NCI-H187 treated with DMSO at 0.1 percent for 48 hours (cell line): ENCODE results near the gene TRIM37.
"Not testable (repeated sequence)": the region's sequence is repeated elsewhere in the genome, so short reads cannot be mapped to it uniquely, and the experiment has no call there.

Experiments used
- DNase-seq: peaks from one replicate; lab custom pipeline; 2025; lab: John Stamatoyannopoulos, UW

Gene TRIM37

DNA sequence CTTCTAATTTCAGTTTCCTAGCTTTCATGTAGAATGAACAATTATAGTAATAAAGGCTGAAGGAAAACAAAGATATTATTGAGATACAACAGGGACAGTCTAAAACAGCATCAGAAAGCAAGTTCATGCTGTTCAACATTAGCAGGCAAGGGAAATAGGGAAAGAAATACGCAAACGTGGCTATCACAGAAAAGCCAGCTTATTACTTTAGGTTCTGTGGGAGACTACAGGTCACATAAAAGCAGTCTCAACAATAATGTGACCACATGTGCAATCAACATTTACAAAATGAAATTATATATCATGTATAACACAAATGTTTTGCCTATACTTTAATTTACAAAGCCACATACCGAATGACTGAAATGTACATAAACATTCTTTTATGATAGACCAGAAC is 4.9 kb upstream of the TRIM37 start:
- no peak for DNase-seq

DNA sequence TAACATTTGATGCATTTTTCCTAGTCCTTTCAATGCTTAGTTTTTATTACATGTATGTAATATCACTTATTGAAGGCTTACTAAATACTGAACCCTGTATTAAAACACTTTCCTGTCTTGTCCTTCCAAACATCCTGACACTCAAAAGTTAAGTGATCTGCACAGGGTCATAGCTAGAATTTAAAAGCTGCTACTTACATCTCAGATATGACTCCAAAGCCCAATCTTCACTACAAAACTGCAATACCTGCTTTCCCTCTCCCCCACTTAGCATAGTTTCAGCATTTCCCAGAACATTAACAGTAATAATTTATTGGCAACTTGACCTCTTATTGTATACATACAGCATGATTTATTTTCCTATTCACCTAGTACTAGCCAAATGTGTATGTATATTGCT is 4.3 kb upstream of the TRIM37 start:
- no peak for DNase-seq

DNA sequence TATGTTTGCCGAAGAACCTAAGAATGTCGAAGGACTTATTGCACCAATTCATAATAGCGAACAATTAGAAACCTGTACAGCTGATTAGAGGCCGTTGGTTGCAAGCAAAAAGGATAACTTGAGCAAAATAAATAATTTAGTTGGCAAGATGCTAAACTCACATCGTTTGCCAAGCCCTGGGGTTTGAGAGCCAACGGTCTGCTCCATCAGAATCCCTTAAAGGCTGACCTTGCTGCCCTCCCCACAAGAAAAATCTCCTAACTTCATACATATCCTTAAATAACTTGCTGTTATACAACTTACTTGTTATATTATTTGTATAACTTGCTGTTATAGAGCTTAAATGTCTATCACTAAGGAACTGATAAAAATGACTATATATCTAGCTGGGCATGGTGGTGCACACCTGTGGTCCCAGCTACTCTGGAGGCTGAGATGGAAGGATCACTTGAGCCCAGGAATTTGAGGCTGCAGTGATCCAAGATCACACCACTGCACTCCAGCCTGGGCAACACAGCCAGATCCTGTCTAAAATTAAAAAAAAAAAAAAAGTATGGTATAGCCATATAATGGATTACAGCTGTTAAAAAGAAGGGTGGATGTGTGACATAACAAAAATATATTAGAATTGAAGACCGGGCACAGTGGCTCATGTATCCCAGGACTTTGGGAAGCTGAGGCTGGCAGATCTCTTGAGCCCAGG is 1.9 kb upstream of the TRIM37 start:
- DNase-seq: no peak

DNA sequence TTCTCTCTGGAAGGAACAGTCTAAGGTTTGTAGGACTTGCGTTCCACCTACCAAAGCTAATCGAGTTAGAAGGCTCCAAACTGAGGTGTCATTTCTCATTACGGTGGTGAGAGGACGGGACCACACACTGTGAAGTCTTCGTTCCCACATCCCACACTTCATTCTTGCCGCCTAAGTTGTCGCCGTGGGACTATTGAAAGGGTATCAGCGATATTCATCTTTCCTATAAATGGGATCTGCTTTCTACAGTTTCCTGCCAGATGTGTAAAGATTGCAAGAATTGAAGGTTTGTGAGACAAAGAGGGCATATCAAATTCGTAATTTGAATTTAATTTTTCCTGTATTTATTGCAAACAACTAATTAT is 608 bp upstream of the TRIM37 start:
- no peak for DNase-seq

DNA sequence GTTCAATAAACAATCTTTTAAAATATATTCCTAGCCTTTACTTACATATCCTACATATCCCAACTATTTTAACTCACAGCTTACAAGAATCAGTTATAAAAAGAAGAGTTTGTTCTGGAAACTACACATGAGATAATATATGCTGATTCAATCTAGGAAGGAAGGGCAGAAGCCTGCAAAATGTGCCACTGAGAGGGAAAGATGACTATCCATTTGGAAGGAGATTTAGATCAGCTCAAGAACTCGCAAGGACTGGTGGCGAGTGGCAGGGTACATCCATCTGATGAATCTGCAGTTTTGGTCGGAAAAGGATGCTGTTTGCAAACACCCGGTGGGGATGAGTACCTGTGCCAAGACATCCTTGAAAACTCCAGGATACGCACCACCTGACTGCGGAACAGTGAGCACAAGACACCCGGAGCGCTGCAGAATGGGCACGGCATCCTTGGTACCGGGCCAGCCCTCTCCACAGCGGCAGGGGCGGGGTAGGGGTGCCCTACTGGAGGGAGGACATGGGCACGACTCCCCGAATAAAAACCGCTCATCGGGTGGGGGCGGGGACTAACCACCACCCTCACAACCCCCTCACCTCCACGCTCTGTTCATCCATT is 723 bp downstream of the TRIM37 start:
- no peak for DNase-seq

DNA sequence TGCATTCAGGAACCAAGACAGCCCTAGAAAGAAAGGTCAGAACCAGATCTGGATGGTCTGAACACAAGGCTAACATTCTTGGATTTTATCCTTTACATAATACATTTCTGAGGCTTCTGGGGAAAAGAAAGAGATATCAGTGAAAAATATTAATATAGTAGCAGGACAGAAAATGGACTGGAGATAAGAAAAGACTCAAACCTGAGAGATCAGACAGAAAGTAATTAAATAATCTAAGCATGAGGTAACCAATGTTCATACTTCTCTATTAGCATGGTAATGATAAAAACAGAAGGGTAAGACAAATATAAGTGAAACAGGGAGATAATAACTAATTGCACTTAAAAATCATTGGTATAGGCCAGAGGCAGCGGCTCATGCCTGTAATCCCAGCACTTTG is 5.5 kb downstream of the TRIM37 start:
- DNase-seq: no peak

DNA sequence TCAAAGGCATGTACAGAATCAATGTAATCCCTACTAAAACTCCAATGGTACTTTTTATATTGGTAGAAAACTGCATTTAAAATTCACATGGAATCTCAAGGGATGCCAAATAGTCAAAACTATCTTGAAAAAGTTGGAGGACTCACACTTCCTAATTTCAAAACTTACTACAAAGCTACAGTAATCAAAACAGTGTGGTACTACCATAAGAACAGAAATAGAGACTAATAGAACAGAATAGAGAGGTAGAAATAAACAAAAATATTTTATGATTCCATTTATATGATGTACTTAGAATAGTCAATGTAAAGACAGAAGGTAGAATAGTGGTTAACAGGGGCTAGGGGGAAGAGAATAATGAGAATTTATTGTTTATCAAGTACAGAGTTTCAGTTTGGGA is 8.8 kb downstream of the TRIM37 start:
- DNase-seq: no peak

DNA sequence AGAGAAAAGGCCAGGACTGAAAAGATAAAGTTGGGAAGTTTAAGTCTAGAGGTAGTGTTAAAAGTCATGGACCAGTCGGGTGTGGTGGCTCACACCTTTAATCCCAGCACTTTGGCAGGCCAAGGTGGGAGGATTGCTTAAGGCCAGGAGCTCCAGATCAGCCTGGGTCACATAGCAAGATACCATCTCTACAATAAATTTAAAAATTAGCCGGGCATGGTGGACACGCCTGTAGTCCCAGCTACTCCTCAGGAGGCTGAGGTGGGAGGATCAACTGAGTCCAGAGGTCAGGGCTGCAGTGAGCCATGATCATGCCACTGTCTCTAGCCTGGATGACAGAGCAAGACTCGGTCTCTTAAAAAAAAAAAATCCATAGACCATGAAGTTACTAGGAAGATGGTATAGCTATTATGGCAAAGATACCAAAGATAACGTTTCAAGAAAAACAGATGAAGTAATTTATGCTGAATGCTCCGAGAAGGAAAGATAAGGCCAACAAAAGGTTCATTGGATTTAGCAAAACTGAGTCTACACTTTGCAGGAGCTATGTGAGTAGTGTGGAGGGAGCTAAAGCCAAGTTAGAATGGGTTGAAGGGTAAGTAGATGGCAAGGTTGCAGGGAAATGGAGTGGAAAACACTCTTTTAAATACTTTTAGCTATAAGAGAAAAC is 11.7 kb downstream of the TRIM37 start:
- DNase-seq: no peak

DNA sequence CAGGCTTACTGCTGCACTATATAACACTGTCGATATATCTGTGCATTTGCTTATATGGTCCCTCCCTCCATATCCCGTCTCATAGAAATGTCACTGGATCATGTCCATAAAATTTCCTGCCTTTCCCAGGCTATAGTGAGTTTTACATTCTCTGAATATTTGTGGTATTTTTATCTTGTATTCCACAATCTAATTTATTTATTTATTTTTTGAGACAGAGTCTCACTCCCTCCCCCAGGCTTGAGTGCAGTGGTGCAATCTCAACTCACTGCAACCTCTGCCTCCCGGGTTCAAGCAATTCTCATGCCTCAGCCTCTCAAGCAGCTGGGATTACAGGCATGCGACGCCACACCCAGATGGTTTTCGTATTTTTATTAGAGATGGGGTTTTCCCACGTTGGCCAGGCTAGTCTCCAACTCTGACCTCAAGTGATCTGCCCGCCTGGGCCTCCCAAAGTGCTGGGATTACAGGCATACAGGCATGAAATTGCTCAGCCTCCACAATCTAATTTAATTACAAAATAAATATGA is 12.9 kb downstream of the TRIM37 start:
- no peak for DNase-seq

DNA sequence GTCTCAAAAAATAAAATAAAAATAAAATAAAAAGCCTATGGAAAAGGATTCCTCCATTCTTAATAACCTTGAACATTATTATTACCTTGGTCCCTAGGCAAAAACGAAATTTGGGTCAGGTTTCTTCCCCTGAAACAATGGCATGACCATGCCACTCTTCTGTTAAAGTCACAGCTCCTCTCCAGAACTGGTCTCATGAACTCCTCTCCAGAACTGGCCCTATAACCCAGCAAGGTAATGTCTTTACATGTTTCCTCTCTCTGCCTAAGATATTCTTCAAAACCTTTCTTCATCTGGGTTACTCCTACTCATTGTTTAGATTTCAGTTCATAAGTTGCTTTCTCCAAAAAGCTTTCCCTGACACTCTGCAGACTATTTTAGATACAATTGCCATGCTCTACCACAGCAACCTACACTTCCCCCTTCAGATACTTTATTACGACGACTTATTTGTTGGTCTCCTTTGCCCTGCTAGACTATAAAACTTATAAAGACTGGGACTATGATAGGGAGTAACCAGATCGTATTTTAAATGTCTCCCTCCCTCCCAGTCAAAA is 13.5 kb downstream of the TRIM37 start:
- no peak for DNase-seq

DNA sequence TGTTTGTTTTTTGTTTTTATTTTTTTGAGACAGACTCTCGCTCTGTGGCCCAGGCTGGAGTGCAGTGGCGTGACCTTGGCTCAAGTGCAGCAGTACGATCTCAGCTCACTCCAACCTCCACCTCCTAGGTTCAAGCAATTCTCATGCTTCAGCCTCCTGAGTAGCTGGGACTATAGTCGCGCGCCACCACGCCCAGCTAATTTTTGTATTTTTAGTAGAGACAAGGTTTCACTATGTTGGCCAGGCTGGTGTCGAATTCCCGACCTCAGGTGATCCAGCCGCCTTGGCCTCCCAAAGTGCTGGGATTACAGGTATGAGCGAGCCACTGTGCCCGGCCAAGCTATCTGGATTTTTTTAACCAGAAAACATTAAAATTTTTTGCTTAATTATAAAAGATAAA is 16.1 kb downstream of the TRIM37 start:
- DNase-seq: not testable (repeated sequence)

DNA sequence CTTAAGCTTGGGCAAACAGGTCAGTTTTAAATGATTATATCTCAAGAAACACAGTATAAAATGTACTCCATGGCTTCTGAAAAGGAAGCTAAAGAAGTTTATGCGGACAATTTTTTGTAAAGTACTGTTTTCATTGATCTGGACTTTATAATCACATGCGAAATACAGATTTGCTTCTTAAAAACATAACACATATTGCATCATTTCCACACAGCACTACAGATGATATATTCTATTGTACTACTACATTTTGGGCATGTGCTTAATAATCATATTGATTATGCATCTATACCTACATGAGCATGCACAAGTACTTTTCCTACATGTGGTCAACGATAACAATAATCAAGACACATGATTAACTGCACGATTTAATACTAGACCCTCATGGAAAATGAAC is 22.5 kb downstream of the TRIM37 start:
- no peak for DNase-seq

DNA sequence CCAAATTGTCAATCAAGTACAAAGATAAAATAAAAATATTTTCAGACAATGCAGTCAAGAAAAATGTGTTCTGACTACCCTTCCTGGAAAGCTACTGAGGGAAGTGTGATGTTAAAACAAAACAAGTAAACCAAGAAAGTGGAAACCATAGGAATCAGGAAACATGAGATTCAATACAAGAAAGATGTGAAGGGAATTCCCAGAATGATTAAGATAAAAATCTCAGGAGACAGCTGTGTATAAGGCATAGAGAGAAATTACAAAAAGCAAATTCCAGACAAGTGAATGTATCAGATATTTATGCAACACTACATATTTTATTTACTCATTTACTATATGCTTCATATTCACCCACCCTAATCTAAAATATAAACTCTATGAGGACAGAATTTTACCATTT is 32.2 kb downstream of the TRIM37 start:
- no peak for DNase-seq

DNA sequence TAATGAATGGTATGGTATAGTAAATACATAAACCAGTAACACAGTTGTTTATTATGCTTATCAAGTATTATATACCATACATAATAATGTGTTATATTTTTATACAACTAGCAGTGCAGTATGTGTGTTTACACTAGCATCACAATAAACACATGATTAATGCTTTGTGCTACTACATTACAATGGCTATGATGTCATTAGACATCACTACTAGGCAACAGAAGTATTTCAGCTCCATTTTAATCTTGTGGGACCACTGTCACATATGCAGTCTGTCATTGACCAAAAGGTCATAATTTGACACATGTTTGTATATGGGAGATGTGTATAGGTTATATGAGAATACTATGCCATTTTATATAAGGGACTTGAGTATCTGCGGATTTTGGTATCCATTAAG is 32.7 kb downstream of the TRIM37 start:
- DNase-seq: no peak

DNA sequence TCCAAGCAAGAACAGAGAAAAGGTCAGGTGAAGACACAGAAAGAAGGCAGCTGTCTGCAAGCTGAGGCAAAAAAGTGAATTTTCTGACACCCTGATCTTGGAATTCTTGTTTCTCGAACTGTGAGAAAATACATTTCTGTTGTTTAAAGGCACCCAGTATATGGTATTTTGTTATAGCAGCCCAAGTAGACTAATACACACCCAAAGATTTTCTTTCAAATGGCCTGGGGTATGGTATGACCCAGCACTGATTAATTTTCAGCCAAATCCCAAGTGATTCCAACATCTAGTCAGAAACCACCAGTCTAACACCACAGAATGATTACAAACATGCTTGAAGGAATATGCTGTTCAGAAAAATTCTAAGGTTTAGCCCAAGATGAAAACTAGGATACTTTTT is 36.8 kb downstream of the TRIM37 start:
- no peak for DNase-seq

DNA sequence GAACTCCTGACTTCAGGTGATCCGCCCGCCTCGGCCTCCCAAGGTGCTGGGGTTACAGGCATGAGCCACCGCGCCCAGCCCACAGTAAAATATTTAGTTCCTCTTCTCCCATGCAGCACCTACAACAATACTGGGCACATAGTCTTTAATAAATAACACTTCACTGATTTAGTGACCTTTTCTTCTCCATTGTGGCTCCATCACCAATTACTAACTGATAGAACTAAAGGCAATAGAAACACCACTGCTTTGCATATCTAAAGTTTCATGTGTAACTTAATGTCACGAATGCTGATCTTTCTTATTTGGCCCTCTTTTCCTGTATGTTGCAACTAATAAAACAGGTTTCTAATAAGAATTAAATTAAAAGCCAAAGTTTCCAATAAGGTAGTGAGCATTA is 38.9 kb downstream of the TRIM37 start:
- DNase-seq: no peak

DNA sequence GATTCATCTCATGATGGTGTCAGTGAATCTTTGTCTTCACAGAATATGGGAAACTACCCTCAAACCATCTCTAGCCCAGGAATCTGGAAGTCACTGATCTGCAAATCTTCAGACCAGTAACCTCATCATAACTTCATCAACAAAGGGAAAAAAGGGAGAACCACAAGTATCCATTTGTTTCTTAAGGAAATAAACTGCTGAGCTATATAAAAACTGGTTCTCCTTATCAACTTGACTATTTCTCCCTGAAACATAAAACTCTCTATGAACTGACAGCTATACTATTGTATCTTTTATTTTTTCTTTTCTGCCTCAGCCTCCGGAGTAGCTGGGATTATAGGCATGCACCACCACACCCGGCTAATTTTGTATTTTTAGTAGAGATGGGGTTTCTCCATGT is 39.3 kb downstream of the TRIM37 start:
- no peak for DNase-seq

DNA sequence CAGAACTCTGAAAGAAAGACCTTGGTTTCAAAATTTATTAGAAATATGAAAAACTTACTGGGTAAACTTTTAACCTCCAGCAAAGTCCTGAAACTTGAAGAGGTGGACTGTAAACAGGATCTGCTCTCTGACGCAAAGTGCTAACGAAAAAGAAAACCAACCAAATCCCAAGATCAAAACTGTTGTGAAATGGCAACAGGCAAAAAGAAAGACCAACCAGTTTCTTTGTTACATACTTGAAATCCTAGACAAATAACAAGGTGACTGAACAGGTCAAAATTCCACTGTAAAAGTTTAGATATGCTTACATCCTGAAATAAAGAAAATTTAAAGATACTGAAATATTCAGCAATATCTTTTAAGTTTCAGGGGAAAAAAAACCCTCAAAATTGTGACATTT is 44.2 kb downstream of the TRIM37 start:
- no peak for DNase-seq

DNA sequence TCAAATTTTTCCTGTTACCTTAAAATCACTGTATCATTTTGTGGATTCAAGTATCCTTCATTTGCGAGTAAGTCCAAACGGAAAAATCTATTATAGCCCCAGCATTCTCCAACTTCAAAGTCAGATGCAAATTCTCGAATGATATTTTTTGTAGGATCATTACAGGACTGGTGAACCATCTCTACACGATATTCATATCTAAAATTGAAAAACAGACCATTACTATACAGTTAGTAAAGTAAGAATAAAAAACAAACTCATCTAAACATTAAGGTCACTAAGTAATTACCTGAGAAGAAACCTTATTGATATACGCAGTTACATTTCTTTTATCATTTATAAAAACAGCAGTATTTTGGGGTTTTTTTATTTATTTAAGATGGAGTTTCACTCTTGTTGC is 49.8 kb downstream of the TRIM37 start:
- DNase-seq: no peak

DNA sequence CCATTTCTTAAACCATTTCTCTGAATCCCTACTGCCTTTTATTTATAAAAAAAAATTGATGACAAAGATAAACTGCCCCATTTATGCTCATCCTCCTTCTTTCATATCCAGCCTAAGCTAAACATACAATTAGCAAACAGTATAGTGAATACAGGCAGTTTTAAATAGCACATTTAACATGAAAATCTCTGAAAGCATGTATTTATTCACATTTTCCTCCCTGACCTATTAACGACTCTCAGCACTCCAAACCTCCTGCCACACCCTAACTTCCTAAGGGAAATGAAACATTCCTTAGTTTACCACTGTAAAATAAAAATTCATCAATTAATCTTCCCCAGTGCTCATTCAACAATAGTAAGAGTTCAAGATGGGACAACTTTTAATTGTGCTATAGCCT is 56.9 kb downstream of the TRIM37 start:
- no peak for DNase-seq

DNA sequence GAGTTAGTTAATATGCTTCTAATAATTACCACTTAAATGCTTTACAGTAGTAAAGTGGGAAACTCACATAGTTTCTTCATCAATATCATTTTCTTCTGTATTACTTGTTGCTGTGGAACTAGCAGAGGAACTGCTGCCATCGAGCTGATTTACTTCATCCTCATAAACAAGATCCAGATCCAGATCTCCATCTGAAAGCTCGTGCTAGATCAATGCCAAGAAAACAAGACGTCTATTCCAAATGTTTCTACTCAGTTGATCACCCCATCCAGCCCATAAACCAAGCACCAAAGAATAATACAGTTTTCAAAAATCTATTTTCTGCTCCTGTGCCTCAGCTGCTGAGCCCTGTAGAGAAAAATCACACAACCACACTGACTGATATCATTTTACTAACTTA is 59.1 kb downstream of the TRIM37 start:
- no peak for DNase-seq

DNA sequence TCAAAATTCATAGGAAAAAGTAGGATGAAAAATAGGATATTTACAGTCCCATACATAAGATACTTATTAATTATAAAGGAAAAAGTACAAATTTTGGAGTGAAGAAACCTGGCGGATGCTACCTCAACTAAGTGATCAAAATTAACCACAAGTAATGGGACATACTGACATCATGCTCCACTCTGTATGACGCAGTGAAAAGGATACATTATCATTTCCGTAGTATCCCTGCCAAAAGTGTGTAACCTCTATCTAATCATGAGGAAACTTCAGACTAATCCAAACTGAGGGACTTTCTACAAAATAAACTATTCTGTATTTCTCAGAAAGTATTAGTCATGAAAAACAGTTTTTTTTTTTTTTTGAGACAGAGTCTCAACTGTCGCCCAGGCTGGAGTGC is 60.5 kb downstream of the TRIM37 start:
- no peak for DNase-seq

DNA sequence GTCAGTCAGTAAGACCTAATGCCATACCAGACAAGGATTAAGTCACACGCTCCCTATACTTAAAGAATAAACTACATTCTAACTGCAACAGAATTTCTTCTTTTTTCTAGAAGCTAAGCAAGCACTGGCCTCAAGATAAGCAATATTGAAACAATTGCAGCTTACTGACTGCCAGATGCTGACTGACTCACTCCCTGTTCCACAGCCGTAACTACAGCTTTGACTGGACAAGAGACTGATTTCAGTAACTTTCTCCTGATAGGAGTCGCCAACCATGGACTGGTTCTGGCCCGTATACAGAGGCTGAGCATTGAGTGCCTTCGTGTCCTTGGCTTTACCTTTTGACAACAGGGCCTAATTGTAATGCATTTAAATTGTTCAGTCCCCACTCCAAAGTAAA is 67.9 kb downstream of the TRIM37 start:
- DNase-seq: no peak
